Measurements from ENCODE around the gene CLEC2L. TPM values are rescaled to one million over a fixed set of nuclear protein-coding genes. Genes with fewer than 3 reads are reported as not detected.

Gene CLEC2L
- total and polyA plus RNA-seq, 2 experiments from 2014 or later: not detected

DNA sequence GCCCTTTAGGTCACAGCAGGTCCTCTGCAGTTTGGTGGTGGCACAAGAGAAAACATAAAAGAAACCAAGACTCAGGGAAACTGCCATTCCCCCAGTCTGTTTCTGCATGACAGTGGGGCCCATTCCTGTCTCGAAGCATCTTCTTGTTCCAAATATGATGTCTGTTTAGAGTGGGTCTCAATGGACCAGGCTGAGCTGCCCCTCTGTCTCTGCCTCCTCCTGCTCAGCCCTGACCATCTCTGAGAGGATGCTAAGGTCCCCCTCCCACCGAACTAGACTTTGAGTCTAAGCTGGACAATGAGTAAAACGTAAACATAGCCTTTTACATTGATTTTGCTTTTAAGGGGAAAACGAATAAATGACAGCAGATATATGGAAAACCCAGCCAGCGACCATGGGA is 40.4 kb downstream of the CLEC2L start:
- H2AFZ ChIP-seq: no peak overlapping the region
- no peaks in the 10 kb centered on the region for H3K4me1 ChIP-seq (ENCODE audit: insufficient read depth)
- no peak overlapping the region for H3K4me2 ChIP-seq (ENCODE audit: unreplicated experiment)
- H3F3A ChIP-seq (ENCODE audit: insufficient read depth): no peaks in the 10 kb centered on the region
- no peak for TF ChIP-seq EZH2phosphoT487 (IDR thresholded peaks at IDR 0.05; ENCODE audit: insufficient read depth, low read depth)
- no peak for TF ChIP-seq EZH2 (IDR thresholded peaks at IDR 0.05; ENCODE audit: insufficient read depth, poor library complexity, severe bottlenecking)
- no peak overlapping the region for H3K9ac ChIP-seq
- H4K20me1 ChIP-seq (ENCODE audit: insufficient read depth): no peaks in the 10 kb centered on the region
- no peaks in the 10 kb centered on the region for H3K9me2 ChIP-seq (ENCODE audit: insufficient read depth)
- no peaks in the 10 kb centered on the region for H3K36me3 ChIP-seq (ENCODE audit: low read depth)
- in situ Hi-C loops (cut with MboI): no loop called here
- H3K27ac ChIP-seq: no peak overlapping the region
- H3K27me3 ChIP-seq (replicated peaks; ENCODE audit: insufficient read depth): no peaks in the 10 kb centered on the region
- H3K9me3 ChIP-seq (ENCODE audit: low read depth): no peaks in the 10 kb centered on the region
- 96% methylated on average over 5 of the region's 5 CpGs for WGBS, 2 experiments (ENCODE audit: low coverage in 1 of 2, low lambda C conversion rate in 2 of 2, missing lambda C conversion rate in 2 of 2)
- DNase-seq: no peak
- H3K4me3 ChIP-seq: no peak overlapping the region
- H3K79me2 ChIP-seq (ENCODE audit: insufficient read depth): no peaks in the 10 kb centered on the region

DNA sequence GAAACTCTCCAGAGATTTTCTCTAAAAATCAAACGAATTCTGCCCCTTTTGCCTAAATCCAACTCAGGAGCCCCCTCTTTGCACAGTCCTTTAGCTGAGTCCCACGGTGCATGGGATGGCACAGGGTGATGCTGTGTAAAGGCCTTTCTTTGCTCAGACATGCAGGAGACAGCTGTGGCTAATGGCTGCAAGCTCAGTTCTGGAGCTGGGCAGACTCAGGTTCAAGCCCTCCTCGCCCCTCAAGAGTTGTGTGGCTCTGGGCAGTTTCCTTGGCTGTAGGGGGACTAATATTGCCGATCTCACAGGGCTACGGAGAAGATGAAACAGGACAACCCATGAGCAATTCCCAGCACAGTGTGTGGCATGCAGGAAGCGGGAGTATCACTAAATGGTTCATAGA is 42.6 kb downstream of the CLEC2L start:
- H3K27ac ChIP-seq: no peak overlapping the region
- H3K36me3 ChIP-seq (ENCODE audit: low read depth): no peaks in the 10 kb centered on the region
- no peak overlapping the region for H3K9ac ChIP-seq
- no peaks in the 10 kb centered on the region for H4K20me1 ChIP-seq (ENCODE audit: insufficient read depth)
- 91% methylated on average over 6 of the region's 6 CpGs for WGBS, 2 experiments (ENCODE audit: low coverage in 1 of 2, low lambda C conversion rate in 2 of 2, missing lambda C conversion rate in 2 of 2)
- no peak for TF ChIP-seq EZH2 (IDR thresholded peaks at IDR 0.05; ENCODE audit: insufficient read depth, poor library complexity, severe bottlenecking)
- no peak for TF ChIP-seq EZH2phosphoT487 (IDR thresholded peaks at IDR 0.05; ENCODE audit: insufficient read depth, low read depth)
- DNase-seq: no peak
- no peaks in the 10 kb centered on the region for H3F3A ChIP-seq (ENCODE audit: insufficient read depth)
- no peaks in the 10 kb centered on the region for H3K9me3 ChIP-seq (ENCODE audit: low read depth)
- in situ Hi-C loops (cut with MboI): no loop called here
- H3K4me2 ChIP-seq (ENCODE audit: unreplicated experiment): no peak overlapping the region
- no peak overlapping the region for H2AFZ ChIP-seq
- H3K4me3 ChIP-seq: no peak overlapping the region
- H3K79me2 ChIP-seq (ENCODE audit: insufficient read depth): no peaks in the 10 kb centered on the region
- no peaks in the 10 kb centered on the region for H3K4me1 ChIP-seq (ENCODE audit: insufficient read depth)
- H3K9me2 ChIP-seq (ENCODE audit: insufficient read depth): no peaks in the 10 kb centered on the region
- no peaks in the 10 kb centered on the region for H3K27me3 ChIP-seq (replicated peaks; ENCODE audit: insufficient read depth)

DNA sequence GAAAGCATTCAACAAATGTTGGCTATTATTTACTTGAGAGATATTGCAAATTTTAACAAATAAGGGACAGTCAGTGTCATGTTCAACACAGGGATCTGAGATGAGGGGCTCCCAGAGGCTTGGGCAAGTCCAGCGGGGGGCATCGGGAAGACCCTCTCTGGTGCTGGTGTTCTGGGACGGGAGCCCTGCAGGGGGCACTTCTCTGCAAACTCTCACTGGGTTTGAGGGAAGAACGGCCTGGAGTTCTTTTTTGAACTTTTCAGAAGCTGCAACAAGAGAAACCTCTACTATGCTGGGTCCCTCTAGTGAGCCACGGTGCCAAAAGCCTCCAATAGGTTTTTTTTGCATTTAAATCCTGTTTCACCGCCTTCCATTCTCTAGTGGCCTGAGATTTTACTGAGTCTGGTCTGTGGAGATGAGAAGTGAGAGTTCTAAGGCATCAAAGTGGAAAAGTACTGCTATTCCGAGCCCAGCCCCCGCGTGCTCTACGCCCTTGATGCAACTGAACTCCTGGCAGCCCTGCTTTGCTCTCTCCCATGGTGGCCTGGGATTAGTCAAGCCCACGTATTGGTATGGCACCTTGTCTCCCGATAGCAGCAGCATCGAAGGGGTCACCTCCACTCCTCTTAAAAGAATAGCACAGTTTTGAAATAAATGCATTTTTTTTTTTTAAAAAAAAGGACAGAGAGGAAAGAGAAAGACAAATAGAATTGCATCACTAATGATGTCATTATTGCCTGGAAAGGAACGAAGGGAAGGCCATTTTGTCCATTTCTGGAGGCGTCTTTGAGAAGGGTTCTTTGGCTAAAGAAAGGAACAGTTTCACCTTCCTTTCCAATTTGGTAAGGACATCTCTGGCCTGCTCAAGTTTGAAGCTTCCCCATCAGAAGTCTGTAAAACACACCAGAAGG is 43.5 kb downstream of the CLEC2L start:
- no peaks in the 10 kb centered on the region for H3F3A ChIP-seq (ENCODE audit: insufficient read depth)
- H3K27me3 ChIP-seq (replicated peaks; ENCODE audit: insufficient read depth): no peaks in the 10 kb centered on the region
- H3K9me3 ChIP-seq (ENCODE audit: low read depth): no peaks in the 10 kb centered on the region
- no peaks in the 10 kb centered on the region for H3K36me3 ChIP-seq (ENCODE audit: low read depth)
- H4K20me1 ChIP-seq (ENCODE audit: insufficient read depth): no peaks in the 10 kb centered on the region
- H2AFZ ChIP-seq: no peak overlapping the region
- TF ChIP-seq EZH2phosphoT487 (IDR thresholded peaks at IDR 0.05; ENCODE audit: insufficient read depth, low read depth): no peak
- no peak for TF ChIP-seq EZH2 (IDR thresholded peaks at IDR 0.05; ENCODE audit: insufficient read depth, poor library complexity, severe bottlenecking)
- no peak for DNase-seq
- no peak overlapping the region for H3K27ac ChIP-seq
- H3K4me2 ChIP-seq (ENCODE audit: unreplicated experiment): no peak overlapping the region
- no peaks in the 10 kb centered on the region for H3K79me2 ChIP-seq (ENCODE audit: insufficient read depth)
- WGBS, 2 experiments (ENCODE audit: low coverage in 1 of 2, low lambda C conversion rate in 2 of 2, missing lambda C conversion rate in 2 of 2): 93 to 94% methylated on average over 15 of the region's 15 CpGs
- no peaks in the 10 kb centered on the region for H3K9me2 ChIP-seq (ENCODE audit: insufficient read depth)
- no peak overlapping the region for H3K9ac ChIP-seq
- in situ Hi-C loops (cut with MboI): no loop called here
- no peaks in the 10 kb centered on the region for H3K4me1 ChIP-seq (ENCODE audit: insufficient read depth)
- no peak overlapping the region for H3K4me3 ChIP-seq

DNA sequence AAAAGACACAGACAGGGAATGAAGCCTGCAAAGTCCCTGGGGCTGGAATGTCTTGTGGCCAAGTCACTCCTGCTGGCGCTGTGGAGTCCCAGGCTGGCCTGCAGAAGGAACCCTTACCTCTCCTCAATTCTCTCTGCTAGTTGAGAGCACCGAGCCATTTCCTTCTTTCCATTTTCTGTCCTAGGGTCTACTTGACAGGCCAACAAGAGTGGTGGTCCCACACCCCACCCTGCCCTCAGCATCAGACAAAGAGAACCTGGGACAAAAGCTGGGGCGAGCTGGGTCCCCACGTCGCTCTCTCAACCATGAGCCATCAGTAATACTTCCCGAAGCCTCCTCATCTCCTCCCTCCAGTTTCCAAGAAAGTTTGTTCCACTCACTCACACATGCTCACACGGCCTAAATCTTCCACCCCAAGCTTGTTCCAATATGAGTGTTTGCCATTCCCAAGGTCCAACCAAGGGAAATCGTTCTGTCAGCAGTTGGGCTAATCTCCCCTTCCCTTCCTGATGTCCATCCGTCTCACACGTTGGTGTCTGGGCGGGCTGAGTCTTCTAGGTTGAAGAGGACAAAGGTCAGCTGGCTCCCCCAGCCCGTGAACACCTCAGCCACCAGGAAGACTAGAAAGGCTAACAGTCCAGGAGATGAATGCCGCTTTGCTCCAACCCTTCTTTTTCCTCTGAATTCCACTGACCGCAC is 44.3 kb downstream of the CLEC2L start:
- H3K4me3 ChIP-seq: no peak overlapping the region
- H3K9me3 ChIP-seq (ENCODE audit: low read depth): no peaks in the 10 kb centered on the region
- H3F3A ChIP-seq (ENCODE audit: insufficient read depth): no peaks in the 10 kb centered on the region
- H3K4me2 ChIP-seq (ENCODE audit: unreplicated experiment): no peak overlapping the region
- no peaks in the 10 kb centered on the region for H3K9me2 ChIP-seq (ENCODE audit: insufficient read depth)
- H3K9ac ChIP-seq: no peak overlapping the region
- no peaks in the 10 kb centered on the region for H3K79me2 ChIP-seq (ENCODE audit: insufficient read depth)
- no peaks in the 10 kb centered on the region for H3K27me3 ChIP-seq (replicated peaks; ENCODE audit: insufficient read depth)
- no peaks in the 10 kb centered on the region for H3K4me1 ChIP-seq (ENCODE audit: insufficient read depth)
- H3K36me3 ChIP-seq (ENCODE audit: low read depth): no peaks in the 10 kb centered on the region
- DNase-seq: no peak
- in situ Hi-C loops (cut with MboI): no loop called here
- no peak overlapping the region for H2AFZ ChIP-seq
- no peak overlapping the region for H3K27ac ChIP-seq
- 88 to 95% methylated on average over 14 of the region's 14 CpGs for WGBS, 2 experiments (ENCODE audit: low coverage in 1 of 2, low lambda C conversion rate in 2 of 2, missing lambda C conversion rate in 2 of 2)
- TF ChIP-seq EZH2 (IDR thresholded peaks at IDR 0.05; ENCODE audit: insufficient read depth, poor library complexity, severe bottlenecking): no peak
- no peaks in the 10 kb centered on the region for H4K20me1 ChIP-seq (ENCODE audit: insufficient read depth)
